Activated CD8-positive, alpha-beta memory T cell treated with anti-CD3 and anti-CD28 coated beads for 4 hours (primary cell): Measurements from ENCODE around the gene ZBTB22.
A peak's percentile ranks its signal among the peaks of the same experiment; 100 is the strongest.
"Not testable (repeated sequence)": the region's sequence is repeated elsewhere in the genome, so short reads cannot be mapped to it uniquely, and the experiment has no call there.

Experiments used
- DNase-seq, 2 donors: peaks; one replicate each; pipeline ENCODE4 v3.0.0-alpha.2; 2020; ENCODE audit warnings: low read depth in 2 of 2

Gene ZBTB22

GRCh38 chr6:33317669-33318425 lies at the start of gene ZBTB22:
ZBTB22 (minus strand) TSS chr6:33317744; CDS start chr6:33316916, 828 bp downstream.
- peak; percentile 88 for DNase-seq

- DNase-seq: no peak
These were observed 49.6 kb upstream of the ZBTB22 start for GRCh38 chr6:33367009-33367714.

- not testable (repeated sequence) for DNase-seq
These were observed 47.8 kb upstream of the ZBTB22 start for GRCh38 chr6:33365206-33365971.

- DNase-seq: not testable (repeated sequence)
These were observed 47.1 kb upstream of the ZBTB22 start for GRCh38 chr6:33364475-33365205.

GRCh38 chr6:33363486-33363885 lies 45.9 kb upstream of the ZBTB22 start:
- not testable (repeated sequence) for DNase-seq

GRCh38 chr6:33359331-33359730 lies 41.8 kb upstream of the ZBTB22 start:
- no peak for DNase-seq

GRCh38 chr6:33357160-33357871 lies 39.8 kb upstream of the ZBTB22 start:
- DNase-seq: not testable (repeated sequence)

GRCh38 chr6:33356295-33356694 lies 38.8 kb upstream of the ZBTB22 start:
- no peak for DNase-seq

- DNase-seq: not testable (repeated sequence)
These were observed 38.3 kb upstream of the ZBTB22 start for GRCh38 chr6:33355860-33356259.

- no peak for DNase-seq
These were observed 30.3 kb upstream of the ZBTB22 start for GRCh38 chr6:33347816-33348215.

GRCh38 chr6:33346972-33347371 lies 29.4 kb upstream of the ZBTB22 start:
- not testable (repeated sequence) for DNase-seq

GRCh38 chr6:33344701-33345697 lies 27.5 kb upstream of the ZBTB22 start:
- DNase-seq: peak in 1 of 2 donors; percentile 25

- DNase-seq: no peak
These were observed 26.5 kb upstream of the ZBTB22 start for GRCh38 chr6:33343953-33344611.

GRCh38 chr6:33343606-33343952 lies 26.0 kb upstream of the ZBTB22 start:
- DNase-seq: not testable (repeated sequence)

GRCh38 chr6:33339193-33339592 lies 21.6 kb upstream of the ZBTB22 start:
- DNase-seq: no peak

GRCh38 chr6:33336495-33336894 lies 19.0 kb upstream of the ZBTB22 start:
- DNase-seq: no peak

- DNase-seq: no peak
These were observed 18.4 kb upstream of the ZBTB22 start for GRCh38 chr6:33335916-33336315.

- DNase-seq: no peak
These were observed 16.1 kb upstream of the ZBTB22 start for GRCh38 chr6:33333666-33334065.

- no peak for DNase-seq
These were observed 13.2 kb upstream of the ZBTB22 start for GRCh38 chr6:33330736-33331135.
